Thyroid gland (tissue), 4 donors: ENCODE measurements around the gene INPP5F. TPM values are rescaled to one million over a fixed set of nuclear protein-coding genes. Genes with fewer than 3 reads are reported as not detected.
A peak's percentile ranks its signal among the peaks of the same experiment; 100 is the strongest.
"Not testable (repeated sequence)": the region's sequence is repeated elsewhere in the genome, so short reads cannot be mapped to it uniquely, and the experiment has no call there.

Source experiments
- DNase-seq, 2 donors: peaks; one replicate each; pipeline ENCODE4 v3.0.0-alpha.2; 2019
- H3K27ac ChIP-seq, 3 donors: fragments of 200-600 bp; sonication (generic); 1 replicate in 2 of 3; 2 replicates in 1 of 3; pipeline ENCODE4 v1.5.1; 2016 to 2019; ENCODE audit warnings: mild to moderate bottlenecking in 1 of 3, moderate library complexity in 1 of 3
- H3K27me3 ChIP-seq: fragments of 200-600 bp; sonication (generic); one replicate; pipeline ENCODE4 v1.5.1; 2019
- H3K36me3 ChIP-seq, 2 donors: fragments of 200-600 bp; sonication (generic); one replicate each; pipeline ENCODE4 v1.5.1; 2016 to 2019
- H3K4me1 ChIP-seq, 2 donors: fragments of 200-600 bp; sonication (generic); one replicate each; pipeline ENCODE4 v1.5.1; 2017 to 2019
- H3K4me3 ChIP-seq, 3 donors: fragments of 200-600 bp; sonication (generic); replicated peaks in 1 of 3; 1 replicate in 2 of 3; 2 replicates in 1 of 3; pipeline ENCODE4 v1.5.1; 2016; ENCODE audit warnings: mild to moderate bottlenecking in 1 of 3
- H3K9me3 ChIP-seq: fragments of 200-600 bp; sonication (generic); one replicate; pipeline ENCODE4 v1.5.1; 2017
- CTCF ChIP-seq, 6 experiments: fragments of 200-600 bp in 3 of 6; fragments of 450-650 bp in 3 of 6; sonication (generic) in 3 of 6; IDR thresholded peaks; one replicate each; pipeline ENCODE4 v1.5.1; 2016 to 2019; ENCODE audit warnings: antibody characterized with exemption in 6 of 6, mild to moderate bottlenecking in 2 of 6, inconsistent platforms in 1 of 6, moderate library complexity in 1 of 6
- POLR2A ChIP-seq, 2 donors: fragments of 450-650 bp; IDR thresholded peaks; one replicate each; pipeline ENCODE4 v1.6.1; 2017; ENCODE audit warnings: antibody characterized with exemption in 2 of 2, mild to moderate bottlenecking in 2 of 2, moderate library complexity in 1 of 2
- WGBS, 2 donors: methylation state at CpG; one replicate each; pipeline ENCODE4 v1.1.5; 2017; 5-methylcytosine and 5-hydroxymethylcytosine counted together
- intact Hi-C: fragments of 100-400 bp; cut with DNase I; formaldehyde crosslinking; loops from one replicate; pipeline ENCODE4 v1.15.1; 2023
- total RNA-seq, 4 donors: library from RNA; depleted of rRNA; stranded (reverse); fragments of >200 nt; gene quantifications; one replicate each; pipeline ENCODE4 v1.2.3, GENCODE V29; 2016

Gene INPP5F
- total RNA-seq, 4 donors from 2014 or later = 12.6 to 14.9 (median 13.4) TPM

- Histone ChIP-seq H3K27me3 (no peaks in the 10 kb centered on the region), H3K36me3 (no peaks in the 10 kb centered on the region), H3K27ac (no peak overlapping the region), H3K9me3 (no peaks in the 10 kb centered on the region), H3K4me3 (no peak overlapping the region), H3K4me1 (peaks cover 4 to 6% of the 10 kb centered on the region in 2 donors)
- intact Hi-C loops = no loop called here
- no peak for TF ChIP-seq POLR2A (IDR thresholded peaks at IDR 0.05)
- no peak for TF ChIP-seq CTCF (IDR thresholded peaks at IDR 0.05)
- DNase-seq = no peak
- 75 to 79% methylated on average over 2 of the region's 2 CpGs for WGBS, 2 donors
Measured at GRCh38 chr10:119781498-119781897, 55.6 kb downstream of the INPP5F start.

GRCh38 chr10:119782981-119783664, 57.3 kb downstream of the INPP5F start:
- intact Hi-C loops = no loop called here
- Histone ChIP-seq H3K4me3 (no peak overlapping the region), H3K27me3 (no peaks in the 10 kb centered on the region), H3K27ac (no peak overlapping the region), H3K9me3 (no peaks in the 10 kb centered on the region), H3K4me1 (peaks cover 4 to 7% of the 10 kb centered on the region in 2 donors), H3K36me3 (no peaks in the 10 kb centered on the region)
- no peak for DNase-seq
- 89% methylated on average over 4 of the region's 4 CpGs for WGBS, 2 donors
- TF ChIP-seq CTCF (IDR thresholded peaks at IDR 0.05) (no peak), POLR2A (IDR thresholded peaks at IDR 0.05) (no peak)

GRCh38 chr10:119783665-119784027, 57.8 kb downstream of the INPP5F start:
- DNase-seq = no peak
- no peaks in the 10 kb centered on the region for H3K27me3 ChIP-seq
- H3K4me3 ChIP-seq = no peak overlapping the region
- H3K27ac ChIP-seq = no peak overlapping the region
- TF ChIP-seq CTCF (IDR thresholded peaks at IDR 0.05) (no peak), POLR2A (IDR thresholded peaks at IDR 0.05) (no peak)
- peaks cover 4 to 7% of the 10 kb centered on the region in 2 donors for H3K4me1 ChIP-seq
- no peaks in the 10 kb centered on the region for H3K9me3 ChIP-seq
- WGBS, 2 donors = 75 to 78% methylated on average over 7 of the region's 7 CpGs
- intact Hi-C loops = no loop called here
- no peaks in the 10 kb centered on the region for H3K36me3 ChIP-seq

GRCh38 chr10:119784340-119785067, 58.7 kb downstream of the INPP5F start:
- DNase-seq = no peak
- no peaks in the 10 kb centered on the region for H3K36me3 ChIP-seq
- no peak for TF ChIP-seq POLR2A (IDR thresholded peaks at IDR 0.05)
- TF ChIP-seq CTCF (IDR thresholded peaks at IDR 0.05) = no peak
- intact Hi-C loops = no loop called here
- H3K27ac ChIP-seq = no peak overlapping the region
- no peak overlapping the region for H3K4me3 ChIP-seq
- no peaks in the 10 kb centered on the region for H3K9me3 ChIP-seq
- H3K27me3 ChIP-seq = no peaks in the 10 kb centered on the region
- WGBS, 2 donors = 81 to 85% methylated on average over 7 of the region's 7 CpGs
- H3K4me1 ChIP-seq = peaks cover 4 to 7% of the 10 kb centered on the region in 2 donors

GRCh38 chr10:119786117-119786769, 60.4 kb downstream of the INPP5F start:
- 59 to 60% methylated on average over 5 of the region's 5 CpGs for WGBS, 2 donors
- H3K4me3 ChIP-seq = no peak overlapping the region
- no peaks in the 10 kb centered on the region for H3K9me3 ChIP-seq
- intact Hi-C loops = no loop called here
- peak in 1 of 2 donors; percentile 4 for DNase-seq
- no peak overlapping the region for H3K27ac ChIP-seq
- H3K27me3 ChIP-seq = no peaks in the 10 kb centered on the region
- H3K4me1 ChIP-seq = peaks cover 4 to 7% of the 10 kb centered on the region in 2 donors
- no peak for TF ChIP-seq CTCF (IDR thresholded peaks at IDR 0.05)
- no peak for TF ChIP-seq POLR2A (IDR thresholded peaks at IDR 0.05)
- no peaks in the 10 kb centered on the region for H3K36me3 ChIP-seq

- H3K9me3 ChIP-seq, H3K27me3 ChIP-seq, H3K36me3 ChIP-seq, intact Hi-C loops, H3K4me3 ChIP-seq, H3K27ac ChIP-seq, H3K4me1 ChIP-seq, DNase-seq: not testable (repeated sequence)
- WGBS, 2 donors = no CpG with 5 or more reads among the region's 32 CpGs
Measured at GRCh38 chr10:119795101-119795500, 69.3 kb downstream of the INPP5F start.
